ENCODE measurements around the gene TSPAN31. TPM values are rescaled to one million over a fixed set of nuclear protein-coding genes. Genes with fewer than 3 reads are reported as not detected.
A peak's percentile ranks its signal among the peaks of the same experiment; 100 is the strongest.

Gene TSPAN31
- total and polyA plus RNA-seq, 3 donors from 2014 or later, result 25.4 to 33.0 (median 30.8) TPM

DNA sequence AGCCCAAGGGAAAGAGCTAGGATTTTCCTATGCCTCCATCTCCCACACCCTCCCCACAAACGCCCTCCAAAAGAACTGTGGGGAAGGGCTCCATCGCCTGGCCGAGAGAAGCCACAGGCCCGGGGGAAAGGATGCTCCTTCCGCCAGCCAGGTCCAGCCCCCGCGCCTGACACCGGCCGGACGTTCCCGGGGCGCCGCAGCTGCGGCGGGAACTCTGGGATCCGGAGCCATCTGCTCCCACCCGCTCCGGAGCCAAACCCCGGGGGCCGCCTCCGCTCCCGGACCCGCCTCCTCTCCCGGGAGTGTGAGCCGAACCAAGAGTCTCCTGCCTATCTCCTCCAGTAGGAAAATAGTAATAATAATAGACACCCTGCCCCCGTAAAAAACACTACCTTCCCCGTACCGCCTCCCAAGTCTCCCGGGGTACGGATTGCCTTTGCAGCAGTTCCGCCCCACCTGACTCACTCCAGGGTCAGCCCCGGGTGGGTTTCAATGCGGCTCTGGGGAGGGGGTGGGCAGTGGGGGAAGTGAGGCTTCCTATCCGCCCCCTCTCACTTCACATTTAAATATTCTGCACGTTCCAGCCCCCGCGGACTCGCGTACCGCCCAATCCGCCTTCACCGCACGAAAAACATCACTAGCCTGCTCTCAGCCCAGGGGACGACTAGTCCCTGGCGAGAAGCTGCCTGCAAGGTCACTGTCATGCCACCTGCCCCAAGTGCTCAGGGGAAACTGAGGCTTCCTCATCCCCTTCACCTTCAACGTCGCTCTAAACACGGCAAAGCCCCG lies 8.7 kb upstream of the TSPAN31 start:
- H3K4me1 ChIP-seq, result peaks cover 15% of the 10 kb centered on the region
- no peak for TF ChIP-seq POLR2A (IDR thresholded peaks at IDR 0.05)
- TF ChIP-seq, protein P1, sequence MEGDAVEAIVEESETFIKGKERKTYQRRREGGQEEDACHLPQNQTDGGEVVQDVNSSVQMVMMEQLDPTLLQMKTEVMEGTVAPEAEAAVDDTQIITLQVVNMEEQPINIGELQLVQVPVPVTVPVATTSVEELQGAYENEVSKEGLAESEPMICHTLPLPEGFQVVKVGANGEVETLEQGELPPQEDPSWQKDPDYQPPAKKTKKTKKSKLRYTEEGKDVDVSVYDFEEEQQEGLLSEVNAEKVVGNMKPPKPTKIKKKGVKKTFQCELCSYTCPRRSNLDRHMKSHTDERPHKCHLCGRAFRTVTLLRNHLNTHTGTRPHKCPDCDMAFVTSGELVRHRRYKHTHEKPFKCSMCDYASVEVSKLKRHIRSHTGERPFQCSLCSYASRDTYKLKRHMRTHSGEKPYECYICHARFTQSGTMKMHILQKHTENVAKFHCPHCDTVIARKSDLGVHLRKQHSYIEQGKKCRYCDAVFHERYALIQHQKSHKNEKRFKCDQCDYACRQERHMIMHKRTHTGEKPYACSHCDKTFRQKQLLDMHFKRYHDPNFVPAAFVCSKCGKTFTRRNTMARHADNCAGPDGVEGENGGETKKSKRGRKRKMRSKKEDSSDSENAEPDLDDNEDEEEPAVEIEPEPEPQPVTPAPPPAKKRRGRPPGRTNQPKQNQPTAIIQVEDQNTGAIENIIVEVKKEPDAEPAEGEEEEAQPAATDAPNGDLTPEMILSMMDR (IDR thresholded peaks at IDR 0.05), result no peak
- intact Hi-C loops (cut with DNase I; ENCODE audit: low total_unique reads), result no loop called here
- WGBS, 2 donors, result 4% methylated on average over 20 to 49 of the region's 49 CpGs
- no peak overlapping the region for H3K27ac ChIP-seq
- no peaks in the 10 kb centered on the region for H3K9me3 ChIP-seq
- H3K27me3 ChIP-seq, result no peaks in the 10 kb centered on the region
- DNase-seq, result no peak
- H3K36me3 ChIP-seq (ENCODE audit: low read depth, missing control alignments), result no peaks in the 10 kb centered on the region
- H3K4me3 ChIP-seq, result peak overlapping the region in 1 of 2 donors; percentile 4

DNA sequence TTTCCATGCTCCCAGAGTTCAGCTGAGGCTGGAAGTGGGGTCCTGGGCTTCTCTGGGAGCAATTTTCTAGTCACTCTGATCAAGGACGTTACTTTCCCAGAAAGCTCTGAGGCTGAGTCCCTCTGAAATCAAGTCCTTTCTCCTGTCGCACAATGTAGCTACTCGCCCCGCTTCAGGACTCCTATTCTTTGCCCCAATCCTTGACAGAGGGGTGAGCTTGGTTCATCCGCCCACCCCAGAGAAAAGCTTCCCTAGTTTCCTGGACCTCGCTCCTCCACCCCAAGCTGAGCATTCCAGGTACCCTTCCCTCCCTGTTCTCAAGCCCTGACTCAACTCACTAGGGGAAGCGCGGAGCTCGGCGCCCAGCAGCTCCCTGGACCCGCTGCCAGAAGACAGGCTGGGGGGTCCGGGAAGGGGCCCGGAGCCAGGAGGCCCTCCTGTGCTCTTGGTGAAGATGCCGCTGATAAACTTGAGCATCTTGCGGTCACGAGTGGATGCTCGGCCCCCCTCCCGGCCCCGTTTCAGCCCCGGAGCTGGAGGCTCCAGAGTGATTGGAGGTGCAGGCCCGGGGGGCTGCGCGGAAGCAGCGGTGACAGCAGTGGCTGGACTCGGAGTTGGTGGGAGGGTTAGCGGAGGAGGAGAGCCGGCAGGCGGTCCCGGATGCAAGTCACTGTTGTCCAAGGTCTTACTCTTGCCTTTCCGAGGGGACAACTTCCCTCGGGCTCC lies 7.9 kb upstream of the TSPAN31 start:
- no peak for TF ChIP-seq POLR2A (IDR thresholded peaks at IDR 0.05)
- TF ChIP-seq, protein P1 (IDR thresholded peaks at IDR 0.05), result no peak
- no peak for DNase-seq
- Histone ChIP-seq H3K27me3 (no peaks in the 10 kb centered on the region), H3K4me3 (peak overlapping the region; percentile 15 to 47), H3K4me1 (peaks cover 15% of the 10 kb centered on the region), H3K9me3 (no peaks in the 10 kb centered on the region), H3K36me3 (ENCODE audit: low read depth, missing control alignments) (no peaks in the 10 kb centered on the region), H3K27ac (no peak overlapping the region)
- 0 to 20% methylated on average over 3 to 31 of the region's 31 CpGs for WGBS, 2 donors
- intact Hi-C loops (cut with DNase I; ENCODE audit: low total_unique reads), result no loop called here

DNA sequence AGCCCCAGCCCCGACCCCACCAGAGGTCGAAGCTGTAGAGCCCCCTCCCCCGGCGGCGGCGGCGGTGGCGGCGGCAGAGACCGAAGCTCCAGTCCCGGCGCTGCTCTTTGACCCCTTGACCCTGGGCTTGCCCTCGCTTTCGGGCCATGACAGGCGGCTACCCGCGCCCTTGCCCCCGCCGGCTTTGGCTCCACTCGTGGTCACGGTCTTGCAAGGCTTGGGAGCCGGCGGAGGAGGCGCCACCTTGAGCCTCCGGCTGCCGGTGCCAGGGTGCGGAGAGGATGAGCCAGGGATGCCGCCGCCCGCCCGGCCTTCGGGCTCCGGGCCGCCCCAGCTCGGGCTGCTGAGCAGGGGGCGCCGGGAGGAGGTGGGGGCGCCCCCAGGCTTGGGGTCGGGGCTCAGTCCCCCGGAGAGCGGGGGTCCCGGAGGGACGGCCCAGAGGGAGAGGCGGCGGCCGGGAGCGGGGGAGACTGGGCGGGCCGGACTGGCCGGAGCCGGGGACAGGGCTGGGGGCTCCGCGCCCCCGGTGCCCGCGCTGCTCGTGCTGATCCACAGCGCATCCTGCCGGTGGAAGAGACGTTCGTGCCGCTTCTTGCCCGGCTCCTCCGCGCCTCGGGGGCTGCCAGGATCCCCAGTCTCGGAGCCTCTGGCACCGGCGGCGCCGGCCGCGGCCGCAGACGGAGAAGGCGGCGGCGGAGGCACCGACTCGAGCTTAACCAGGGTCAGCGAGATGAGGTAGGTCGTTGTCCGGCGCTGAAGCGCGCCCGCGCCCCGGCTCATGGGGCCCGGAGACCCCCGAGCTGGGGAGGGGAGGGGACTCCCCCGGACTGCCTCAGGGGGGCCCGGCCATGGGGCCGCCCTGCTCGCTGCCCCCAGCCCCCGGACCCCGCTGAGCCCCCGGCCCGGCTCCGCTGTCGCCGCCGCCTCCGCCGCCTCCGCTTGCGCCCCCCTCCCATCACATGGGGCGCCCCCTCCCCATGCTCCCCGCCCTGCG lies 7.1 kb upstream of the TSPAN31 start:
- H3K4me3 ChIP-seq, result peak overlapping the region; percentile 15 to 47
- H3K36me3 ChIP-seq (ENCODE audit: low read depth, missing control alignments), result no peaks in the 10 kb centered on the region
- TF ChIP-seq POLR2A (IDR thresholded peaks at IDR 0.05), result no peak
- TF ChIP-seq, protein P1 (IDR thresholded peaks at IDR 0.05), result peak in 1 of 3 experiments; percentile 22
- no peaks in the 10 kb centered on the region for H3K9me3 ChIP-seq
- DNase-seq, result no peak
- H3K4me1 ChIP-seq, result peaks cover 15% of the 10 kb centered on the region
- intact Hi-C loops (cut with DNase I; ENCODE audit: low total_unique reads), result no loop called here
- H3K27ac ChIP-seq, result no peak overlapping the region
- WGBS, 2 donors, result 2 to 30% methylated on average over 7 to 92 of the region's 110 CpGs
- no peaks in the 10 kb centered on the region for H3K27me3 ChIP-seq

DNA sequence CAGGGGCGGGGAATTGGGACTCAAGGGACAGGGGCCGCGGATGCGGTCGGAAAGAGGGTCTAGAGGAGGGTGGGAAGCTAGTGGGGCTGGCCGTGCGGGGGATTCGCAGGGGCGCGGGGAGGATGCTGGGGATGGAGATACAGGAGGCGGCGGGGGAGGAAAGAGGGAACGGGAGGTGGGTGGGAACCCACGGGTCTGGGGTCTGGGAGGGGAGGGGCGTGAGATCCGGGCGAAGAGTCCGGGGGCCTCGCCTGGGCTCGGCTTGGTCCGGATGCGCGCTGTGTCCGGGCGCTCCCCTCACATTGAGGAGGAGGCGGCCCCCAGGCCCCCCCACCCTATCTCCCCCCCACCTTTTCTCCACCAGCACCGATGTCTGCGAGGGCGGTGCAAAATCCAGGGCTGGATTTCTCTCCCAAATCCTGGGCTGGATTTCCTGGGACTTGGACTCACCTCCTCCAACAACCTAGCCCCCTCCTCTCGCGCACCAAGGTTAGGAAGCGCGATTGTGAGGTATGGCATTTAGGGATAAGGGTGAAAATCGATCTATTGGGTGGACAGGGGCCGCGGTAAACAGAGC lies 6.1 kb upstream of the TSPAN31 start, which contains the start of gene AGAP2:
Gene AGAP2 (minus strand): TSS at position 82 of the 577 bp plus-strand sequence. CDS start 496 bp downstream, outside the sequence.
- Histone ChIP-seq H3K4me3 (peak within 1 kb of the TSS; percentile 15 to 47), H3K4me1 (peaks cover 15% of the 10 kb centered on the region), H3K27me3 (no peaks in the 10 kb centered on the region), H3K9me3 (no peaks in the 10 kb centered on the region), H3K36me3 (ENCODE audit: low read depth, missing control alignments) (no peaks in the 10 kb centered on the region), H3K27ac (no peak within 1 kb of the TSS)
- intact Hi-C loops (cut with DNase I; ENCODE audit: low total_unique reads), result no loop called here
- no peak for TF ChIP-seq POLR2A (IDR thresholded peaks at IDR 0.05)
- TF ChIP-seq, protein P1 (IDR thresholded peaks at IDR 0.05), result no peak
- peak; percentile 37 for DNase-seq
- WGBS, 2 donors, result 7 to 14% methylated on average over 32 to 34 of the region's 36 CpGs
